GM23338 (cell line): ENCODE data around the gene SLC50A1.

ENCODE experiments used
- CREB1 ChIP-seq: fragments of 250-450 bp; sonication (Bioruptor Pico); IDR thresholded peaks from 2 replicates; pipeline ENCODE4 v1.5.0; 2020; ENCODE audit warnings: low read depth, mild to moderate bottlenecking, moderate library complexity
- CTCF ChIP-seq, 2 experiments: fragments of 200-600 bp in 1 of 2; sonication (generic) in 1 of 2; conservative IDR thresholded peaks; 2 replicates each; pipeline versions ENCODE4 v1.5.1 to v1.6.1; 2016 to 2017; ENCODE audit warnings: antibody characterized with exemption in 2 of 2, low read depth in 2 of 2, mild to moderate bottlenecking in 2 of 2, moderate library complexity in 1 of 2
- EZH2 ChIP-seq: fragments of 200-600 bp; sonication (generic); IDR thresholded peaks from one replicate; pipeline ENCODE4 v1.8.0; 2017; ENCODE audit warnings: antibody characterized with exemption, mild to moderate bottlenecking, low read depth; ENCODE audit not compliant: unreplicated experiment
- EZH2phosphoT487 ChIP-seq: fragments of 200-600 bp; sonication (generic); IDR thresholded peaks from one replicate; pipeline ENCODE4 v1.8.1; 2018; ENCODE audit warnings: antibody characterized with exemption; ENCODE audit not compliant: unreplicated experiment
- JUNB ChIP-seq: IDR thresholded peaks from one replicate; pipeline ENCODE4 v1.6.1; 2016; ENCODE audit warnings: antibody characterized with exemption; ENCODE audit not compliant: unreplicated experiment
- NANOG ChIP-seq: IDR thresholded peaks from 2 replicates; pipeline ENCODE4 v1.6.1; 2016; ENCODE audit warnings: antibody characterized with exemption, borderline replicate concordance
- POLR2AphosphoS5 ChIP-seq: IDR thresholded peaks from 2 replicates; pipeline ENCODE4 v1.6.1; 2016; ENCODE audit warnings: antibody characterized with exemption, low read depth
- STAT1 ChIP-seq: IDR thresholded peaks from one replicate; pipeline ENCODE4 v1.6.1; 2016; ENCODE audit warnings: antibody characterized with exemption; ENCODE audit not compliant: unreplicated experiment
- ZNF114 ChIP-seq: fragments of 250-450 bp; sonication (Bioruptor Pico); IDR thresholded peaks from 2 replicates; pipeline ENCODE4 v1.5.0; 2020; ENCODE audit warnings: mild to moderate bottlenecking, moderate library complexity
- TF ChIP-seq, protein P1 (sequence below): IDR thresholded peaks from one replicate; pipeline ENCODE4 v1.6.1; 2018; ENCODE audit warnings: antibody characterized with exemption; ENCODE audit not compliant: unreplicated experiment

- TF ChIP-seq NANOG (no peak), CTCF (conservative IDR thresholded peaks at IDR 0.05; ENCODE audit: low read depth in 2 of 2) (no peak), CREB1 (CRISPR knock-in tag) (no peak), EZH2 (no peak), POLR2AphosphoS5 (no peak), ZNF114 (CRISPR knock-in tag) (no peak), STAT1 (no peak), EZH2phosphoT487 (no peak), JUNB (no peak)
- TF ChIP-seq, protein P1, sequence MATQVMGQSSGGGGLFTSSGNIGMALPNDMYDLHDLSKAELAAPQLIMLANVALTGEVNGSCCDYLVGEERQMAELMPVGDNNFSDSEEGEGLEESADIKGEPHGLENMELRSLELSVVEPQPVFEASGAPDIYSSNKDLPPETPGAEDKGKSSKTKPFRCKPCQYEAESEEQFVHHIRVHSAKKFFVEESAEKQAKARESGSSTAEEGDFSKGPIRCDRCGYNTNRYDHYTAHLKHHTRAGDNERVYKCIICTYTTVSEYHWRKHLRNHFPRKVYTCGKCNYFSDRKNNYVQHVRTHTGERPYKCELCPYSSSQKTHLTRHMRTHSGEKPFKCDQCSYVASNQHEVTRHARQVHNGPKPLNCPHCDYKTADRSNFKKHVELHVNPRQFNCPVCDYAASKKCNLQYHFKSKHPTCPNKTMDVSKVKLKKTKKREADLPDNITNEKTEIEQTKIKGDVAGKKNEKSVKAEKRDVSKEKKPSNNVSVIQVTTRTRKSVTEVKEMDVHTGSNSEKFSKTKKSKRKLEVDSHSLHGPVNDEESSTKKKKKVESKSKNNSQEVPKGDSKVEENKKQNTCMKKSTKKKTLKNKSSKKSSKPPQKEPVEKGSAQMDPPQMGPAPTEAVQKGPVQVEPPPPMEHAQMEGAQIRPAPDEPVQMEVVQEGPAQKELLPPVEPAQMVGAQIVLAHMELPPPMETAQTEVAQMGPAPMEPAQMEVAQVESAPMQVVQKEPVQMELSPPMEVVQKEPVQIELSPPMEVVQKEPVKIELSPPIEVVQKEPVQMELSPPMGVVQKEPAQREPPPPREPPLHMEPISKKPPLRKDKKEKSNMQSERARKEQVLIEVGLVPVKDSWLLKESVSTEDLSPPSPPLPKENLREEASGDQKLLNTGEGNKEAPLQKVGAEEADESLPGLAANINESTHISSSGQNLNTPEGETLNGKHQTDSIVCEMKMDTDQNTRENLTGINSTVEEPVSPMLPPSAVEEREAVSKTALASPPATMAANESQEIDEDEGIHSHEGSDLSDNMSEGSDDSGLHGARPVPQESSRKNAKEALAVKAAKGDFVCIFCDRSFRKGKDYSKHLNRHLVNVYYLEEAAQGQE = no peak
Measured at GRCh38 chr1:155181371-155182051, 45.9 kb downstream of the SLC50A1 start.
